BJ (cell line): ENCODE measurements around the gene LEMD1. TPM values are rescaled to one million over a fixed set of nuclear protein-coding genes. Genes with fewer than 3 reads are reported as not detected.

Experiments
- CTCF ChIA-PET: fragments of 350-600 bp; formaldehyde crosslinking; extraction: SDS; loops from one replicate; lab custom pipeline; 2021; ENCODE audit warnings: antibody characterized with exemption, inconsistent platforms; lab: Yijun Ruan, JAX
- POLR2A ChIA-PET: fragments of 300-600 bp; sonication (Branson Sonifier 250); formaldehyde crosslinking; extraction: SDS; loops from one replicate; lab custom pipeline; 2021; ENCODE audit warnings: antibody characterized with exemption; lab: Charles Lee
- DNase-seq: peaks from one replicate; pipeline ENCODE4 v3.0.0-alpha.2; 2011; ENCODE audit warnings: low read depth
- H3K27me3 ChIP-seq: 2 replicates; pipeline ENCODE4 v1.6.0; 2011; ENCODE audit warnings: low read length; ENCODE audit not compliant: control insufficient read depth, insufficient read depth
- H3K36me3 ChIP-seq: 2 replicates; pipeline ENCODE4 v1.5.1; 2011; ENCODE audit warnings: low read length; ENCODE audit not compliant: control insufficient read depth, insufficient read depth
- H3K4me3 ChIP-seq: 2 replicates; pipeline ENCODE4 v1.5.1; 2011; ENCODE audit warnings: low read depth, mild to moderate bottlenecking, control low read depth, low read length
- polyA plus RNA-seq: library from polyadenylated mRNA; depleted of rRNA; stranded (reverse); fragments of >200 nt; gene quantifications from 2 replicates; pipeline ENCODE4 v1.2.3, GENCODE V29; 2011
- TF ChIP-seq, protein P1 (sequence below): IDR thresholded peaks from 2 replicates; pipeline ENCODE4 v1.5.1; 2011; ENCODE audit warnings: low read depth, mild to moderate bottlenecking, control low read depth, inconsistent platforms, low read length, moderate library complexity; ENCODE audit not compliant: insufficient read depth

The LEMD1 gene
- polyA plus RNA-seq, 1 experiment, result not detected

DNA sequence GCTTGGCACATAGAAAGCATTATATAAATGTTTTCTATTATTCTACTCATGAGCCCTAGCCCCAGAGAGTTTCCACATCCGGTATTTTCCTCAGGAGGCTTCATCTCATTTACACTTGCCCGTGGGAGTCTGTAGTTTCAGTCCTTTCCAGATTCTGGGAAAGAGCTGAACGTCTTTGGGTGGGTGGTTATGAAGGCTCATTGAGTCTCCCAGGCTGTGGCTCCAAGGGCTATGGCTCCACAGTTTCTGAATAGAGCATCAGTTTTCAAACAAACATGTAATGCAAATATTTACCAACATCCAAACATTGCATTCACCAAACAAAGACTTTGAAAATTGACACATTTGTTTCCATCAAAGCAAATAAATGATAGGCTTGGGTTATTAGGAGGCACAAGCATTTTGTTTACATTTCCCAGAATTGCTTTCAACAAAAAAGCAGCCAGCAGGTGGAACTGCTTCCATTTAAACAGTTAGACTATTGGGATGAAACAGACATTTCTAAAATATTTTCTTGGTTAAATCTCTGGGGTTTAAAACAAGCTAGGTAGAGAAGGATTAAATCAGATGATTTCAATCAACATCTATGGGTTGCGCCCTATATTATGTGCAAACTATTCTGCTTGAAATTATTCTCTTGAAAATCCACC is 1.3 kb upstream of the LEMD1 start:
- CTCF ChIA-PET, result interaction anchor here (1.6 kb wide), 1 partner anchor 26 kb away, joined by 5 read pairs; no protein-coding TSS in a partner anchor
- Histone ChIP-seq H3K27me3 (peaks cover 21% of the 10 kb centered on the region), H3K36me3 (no peaks in the 10 kb centered on the region), H3K4me3 (no peak overlapping the region)
- POLR2A ChIA-PET, result no interaction called here
- TF ChIP-seq, protein P1, sequence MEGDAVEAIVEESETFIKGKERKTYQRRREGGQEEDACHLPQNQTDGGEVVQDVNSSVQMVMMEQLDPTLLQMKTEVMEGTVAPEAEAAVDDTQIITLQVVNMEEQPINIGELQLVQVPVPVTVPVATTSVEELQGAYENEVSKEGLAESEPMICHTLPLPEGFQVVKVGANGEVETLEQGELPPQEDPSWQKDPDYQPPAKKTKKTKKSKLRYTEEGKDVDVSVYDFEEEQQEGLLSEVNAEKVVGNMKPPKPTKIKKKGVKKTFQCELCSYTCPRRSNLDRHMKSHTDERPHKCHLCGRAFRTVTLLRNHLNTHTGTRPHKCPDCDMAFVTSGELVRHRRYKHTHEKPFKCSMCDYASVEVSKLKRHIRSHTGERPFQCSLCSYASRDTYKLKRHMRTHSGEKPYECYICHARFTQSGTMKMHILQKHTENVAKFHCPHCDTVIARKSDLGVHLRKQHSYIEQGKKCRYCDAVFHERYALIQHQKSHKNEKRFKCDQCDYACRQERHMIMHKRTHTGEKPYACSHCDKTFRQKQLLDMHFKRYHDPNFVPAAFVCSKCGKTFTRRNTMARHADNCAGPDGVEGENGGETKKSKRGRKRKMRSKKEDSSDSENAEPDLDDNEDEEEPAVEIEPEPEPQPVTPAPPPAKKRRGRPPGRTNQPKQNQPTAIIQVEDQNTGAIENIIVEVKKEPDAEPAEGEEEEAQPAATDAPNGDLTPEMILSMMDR, result no peak
- no peak for DNase-seq

DNA sequence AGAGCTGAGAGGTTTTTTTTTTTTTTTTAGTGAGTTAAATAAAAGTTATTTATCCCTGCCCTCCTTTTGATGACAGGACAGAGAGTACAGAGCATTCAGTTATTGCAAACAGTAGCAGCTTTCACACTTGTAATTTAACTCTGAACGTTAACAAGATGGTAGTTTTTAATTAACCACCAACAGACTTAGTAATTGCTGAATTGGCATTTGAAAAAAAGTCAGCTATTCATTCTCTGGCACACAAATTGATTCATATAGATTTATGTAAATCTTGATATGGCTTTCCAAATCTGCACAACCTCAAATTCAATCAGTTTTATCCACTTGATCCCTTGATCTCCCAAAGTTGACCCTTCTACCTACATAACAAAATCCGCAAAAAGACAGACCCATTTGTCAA is 918 bp downstream of the LEMD1 start:
- Histone ChIP-seq H3K4me3 (no peak overlapping the region), H3K27me3 (peaks cover 19% of the 10 kb centered on the region), H3K36me3 (no peaks in the 10 kb centered on the region)
- CTCF ChIA-PET, result interaction anchor here (0.6 to 1.4 kb wide), 2 partner anchors 33 to 635 kb away, joined by 3 read pairs; no protein-coding TSS in a partner anchor
- POLR2A ChIA-PET, result no interaction called here
- DNase-seq, result no peak
- TF ChIP-seq, protein P1, result no peak

DNA sequence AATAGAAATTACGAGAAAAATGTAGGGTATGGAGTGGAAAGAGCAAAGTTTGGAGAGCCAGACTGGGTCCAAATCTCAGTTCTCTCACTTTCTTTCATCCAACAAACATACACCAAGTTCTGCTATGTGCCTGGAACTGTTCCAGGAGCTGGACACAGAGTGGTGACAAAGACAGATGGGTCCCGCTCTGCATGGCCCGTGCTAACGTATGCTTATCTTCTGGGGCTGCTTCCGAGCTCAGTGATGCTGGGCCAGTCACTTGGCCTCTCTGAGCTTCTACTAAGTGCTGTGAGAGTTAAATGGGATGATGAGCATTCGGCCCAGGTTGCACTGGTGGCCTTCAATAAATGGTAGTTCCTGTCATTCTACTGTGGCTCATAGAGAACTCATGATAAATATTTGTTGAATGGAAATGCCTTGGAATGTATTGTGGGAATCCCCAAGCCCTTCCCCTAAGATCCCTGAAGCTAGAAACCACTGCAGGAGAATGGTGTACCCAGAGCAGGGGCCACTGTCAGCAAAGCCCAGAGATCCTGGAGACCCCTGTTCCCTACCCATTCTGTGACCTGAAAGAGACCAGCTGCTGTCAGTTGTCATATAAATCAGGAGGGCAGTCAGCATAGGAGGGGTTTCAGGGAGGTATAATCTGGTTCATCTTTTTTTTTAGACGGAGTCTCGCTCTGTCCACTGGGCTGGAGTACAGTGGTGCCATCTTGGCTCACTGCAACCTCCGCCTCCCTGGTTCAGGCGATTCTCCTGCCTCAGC is 3.8 kb downstream of the LEMD1 start:
- TF ChIP-seq, protein P1, result no peak
- no peak for DNase-seq
- Histone ChIP-seq H3K36me3 (no peaks in the 10 kb centered on the region), H3K4me3 (no peak overlapping the region), H3K27me3 (peaks cover 11% of the 10 kb centered on the region)
- POLR2A ChIA-PET, result no interaction called here
- CTCF ChIA-PET, result interaction anchor here (0.9 to 1.5 kb wide), 2 partner anchors 20 to 67 kb away, joined by 3 to 4 read pairs; no protein-coding TSS in a partner anchor

DNA sequence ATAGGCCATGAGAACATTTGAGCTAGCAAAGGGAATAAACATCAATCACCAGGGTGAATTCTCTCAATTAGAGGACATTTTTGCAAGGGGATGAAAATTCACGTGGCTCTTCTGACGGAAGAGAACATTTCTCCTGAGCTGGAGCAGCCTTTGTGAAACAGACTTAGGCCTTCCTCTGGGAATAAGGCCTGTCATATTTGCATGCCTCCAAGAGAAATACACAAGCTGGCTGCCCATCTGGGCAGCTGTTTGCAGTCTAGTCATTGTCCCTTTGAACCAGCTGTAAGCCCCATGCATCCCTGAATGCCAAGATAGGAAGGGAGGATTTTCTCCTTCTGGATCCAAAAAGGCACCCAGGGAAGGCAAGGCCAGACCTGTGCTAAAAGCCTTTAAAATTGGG is 5.5 kb downstream of the LEMD1 start:
- DNase-seq, result no peak
- ChIA-PET POLR2A (no interaction called here), CTCF (interaction anchor here (0.7 to 1.2 kb wide), 5 partner anchors 15 to 176 kb away, joined by 3 to 6 read pairs (median 4); no protein-coding TSS in a partner anchor)
- TF ChIP-seq, protein P1, result no peak
- Histone ChIP-seq H3K36me3 (no peaks in the 10 kb centered on the region), H3K27me3 (peaks cover 8% of the 10 kb centered on the region), H3K4me3 (no peak overlapping the region)

DNA sequence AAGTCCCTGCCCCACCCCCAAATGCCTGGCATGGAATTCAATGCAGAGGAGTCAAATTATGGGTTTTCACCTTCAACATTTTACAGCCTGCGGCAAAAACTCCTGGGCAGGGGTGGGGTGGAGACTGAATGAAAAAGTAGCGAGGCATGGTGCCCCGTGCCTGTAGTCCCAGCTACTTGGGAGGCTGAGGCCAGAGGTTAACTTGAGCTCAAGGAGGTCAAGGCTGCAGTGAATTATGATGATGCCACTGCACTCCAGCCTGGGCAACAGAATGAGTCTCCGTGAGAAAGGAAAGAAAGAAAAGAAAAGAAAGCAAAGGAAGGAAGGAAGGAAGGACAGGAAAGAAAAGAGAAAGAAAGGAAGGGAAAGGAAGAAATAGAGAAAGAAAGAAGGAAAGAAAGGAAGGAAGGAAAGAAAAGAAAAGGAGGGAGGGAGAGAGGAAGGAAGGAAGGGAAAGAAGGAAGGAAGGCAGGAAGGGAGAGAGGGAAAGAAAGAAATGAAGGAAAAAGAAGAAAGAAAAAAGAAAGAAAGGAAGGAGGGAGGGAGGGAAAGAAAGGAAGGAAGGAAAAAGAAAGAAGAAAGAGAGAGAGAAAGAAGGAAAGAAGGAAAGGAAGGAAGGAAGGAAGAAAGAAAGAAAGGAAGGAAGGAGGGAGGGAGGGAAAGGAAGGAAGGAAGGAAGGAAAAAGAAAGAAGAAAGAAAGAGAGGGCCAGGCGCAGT is 11.1 kb downstream of the LEMD1 start:
- POLR2A ChIA-PET, result interaction anchor here (0.9 kb wide), 1 partner anchor 38 kb away, joined by 11 read pairs; no protein-coding TSS in a partner anchor

More for the DNA sequence above, 11.1 kb downstream of the LEMD1 start:
- Histone ChIP-seq H3K27me3 (peaks cover 8% of the 10 kb centered on the region), H3K4me3 (no peak overlapping the region), H3K36me3 (no peaks in the 10 kb centered on the region)
- CTCF ChIA-PET, result interaction anchor here (0.8 to 1.5 kb wide), 2 partner anchors 14 to 619 kb away, joined by 3 to 4 read pairs; no protein-coding TSS in a partner anchor
- TF ChIP-seq, protein P1, result no peak
- no peak for DNase-seq
